ENCODE measurements around the gene CRMP1.

Gene CRMP1

GRCh38 chr4:5822619-5823018, 70.3 kb downstream of the CRMP1 start:
- CTCF ChIA-PET = interaction anchor here (0.7 to 1.5 kb wide), 2 partner anchors 10 to 157 kb away, joined by 3 to 7 read pairs; no protein-coding TSS in a partner anchor
- DNase-seq (ENCODE audit: extremely low spot score) = no peak
- POLR2A ChIA-PET = no interaction called here
- no peak for TF ChIP-seq ZNF384 (IDR thresholded peaks at IDR 0.05)
- TF ChIP-seq HDGF (IDR thresholded peaks at IDR 0.05; ENCODE audit: borderline replicate concordance) = no peak
- TF ChIP-seq FOXM1 (IDR thresholded peaks at IDR 0.05; ENCODE audit: borderline replicate concordance) = no peak
- TF ChIP-seq PKNOX1 (IDR thresholded peaks at IDR 0.05) = no peak
- no peak for TF ChIP-seq L3MBTL2 (conservative IDR thresholded peaks at IDR 0.05)
- no peak for TF ChIP-seq BHLHE40 (IDR thresholded peaks at IDR 0.05; ENCODE audit: borderline replicate concordance)

- TF ChIP-seq BHLHE40 (IDR thresholded peaks at IDR 0.05; ENCODE audit: borderline replicate concordance) (no peak), ZNF384 (IDR thresholded peaks at IDR 0.05) (no peak), FOXM1 (IDR thresholded peaks at IDR 0.05; ENCODE audit: borderline replicate concordance) (no peak), L3MBTL2 (conservative IDR thresholded peaks at IDR 0.05) (no peak), FOXK2 (IDR thresholded peaks at IDR 0.05) (no peak)
- DNase-seq (ENCODE audit: extremely low spot score) = peak; percentile 38
- ChIA-PET POLR2A (no interaction called here), CTCF (interaction anchor here (0.6 to 1.5 kb wide), 4 partner anchors 9 to 158 kb away, joined by 3 to 7 read pairs (median 3); no protein-coding TSS in a partner anchor)
These were observed 71.1 kb downstream of the CRMP1 start for GRCh38 chr4:5821665-5822358.

DNA sequence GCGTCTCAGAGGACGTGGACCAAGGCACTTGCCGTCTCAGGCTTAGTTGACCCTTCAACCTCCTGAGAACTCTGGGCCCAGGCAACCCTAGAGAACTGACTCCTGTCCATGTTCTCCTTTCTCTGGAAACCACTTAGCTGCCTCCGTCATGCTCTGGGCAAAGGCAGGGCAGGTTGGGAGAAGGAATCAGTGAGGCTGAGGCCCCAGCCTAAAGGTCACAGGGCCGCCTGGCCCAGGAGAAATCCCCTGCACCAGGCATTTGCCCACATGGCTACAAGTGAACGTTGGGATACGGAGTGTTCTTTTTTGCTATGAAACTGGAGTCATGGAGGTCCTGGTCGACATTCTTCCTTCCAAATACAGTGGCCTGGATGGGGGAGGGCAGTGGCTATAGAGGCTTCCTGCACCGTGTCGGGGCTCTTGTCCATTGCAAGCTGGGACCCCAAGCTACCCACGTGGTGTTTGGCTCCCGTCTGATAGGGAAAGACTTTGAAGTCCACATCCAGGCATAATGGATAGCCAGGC, 76.0 kb downstream of the CRMP1 start:
- ChIA-PET CTCF (no interaction called here), POLR2A (no interaction called here)
- TF ChIP-seq FOXA1 (IDR thresholded peaks at IDR 0.05) = no peak
- TF ChIP-seq LEF1 (IDR thresholded peaks at IDR 0.05; ENCODE audit: borderline replicate concordance) = no peak
- TF ChIP-seq SUZ12 (IDR thresholded peaks at IDR 0.05) = no peak
- no peak for TF ChIP-seq ARNT (IDR thresholded peaks at IDR 0.05)
- no peak for TF ChIP-seq FOXK2 (IDR thresholded peaks at IDR 0.05)
- TF ChIP-seq CTBP1 (IDR thresholded peaks at IDR 0.05; ENCODE audit: borderline replicate concordance) = no peak
- TF ChIP-seq BHLHE40 (IDR thresholded peaks at IDR 0.05; ENCODE audit: borderline replicate concordance) = no peak
- no peak for TF ChIP-seq TARDBP (IDR thresholded peaks at IDR 0.05)
- TF ChIP-seq ZNF384 (IDR thresholded peaks at IDR 0.05) = no peak
- TF ChIP-seq NFRKB (IDR thresholded peaks at IDR 0.05) = no peak

DNA sequence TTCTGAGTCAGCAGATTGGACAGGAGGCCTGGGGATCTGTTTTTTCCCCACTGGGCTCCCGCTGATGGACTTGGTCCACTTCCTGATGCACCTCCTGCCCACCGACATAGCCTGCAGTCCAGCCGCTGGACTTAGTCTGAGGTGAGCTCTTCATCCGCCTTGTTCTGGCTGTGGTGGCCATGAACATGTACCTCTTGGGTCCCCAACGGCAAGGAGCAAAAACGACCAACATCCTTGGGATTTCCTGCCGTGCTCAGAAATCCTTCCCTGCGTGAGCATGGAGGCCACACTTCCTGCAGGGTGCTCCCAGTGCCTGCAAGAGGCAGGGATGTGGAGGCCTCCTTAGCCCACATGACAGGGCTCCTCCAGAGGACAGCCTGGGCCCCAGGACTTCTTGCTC, 76.8 kb downstream of the CRMP1 start:
- TF ChIP-seq PKNOX1 (IDR thresholded peaks at IDR 0.05) (no peak), ZNF384 (IDR thresholded peaks at IDR 0.05) (no peak), ELF4 (IDR thresholded peaks at IDR 0.05) (no peak), CTBP1 (IDR thresholded peaks at IDR 0.05; ENCODE audit: borderline replicate concordance) (no peak), FOXA1 (IDR thresholded peaks at IDR 0.05) (no peak), ARNT (IDR thresholded peaks at IDR 0.05) (no peak), FOXK2 (IDR thresholded peaks at IDR 0.05) (no peak), L3MBTL2 (conservative IDR thresholded peaks at IDR 0.05) (no peak), TARDBP (IDR thresholded peaks at IDR 0.05) (no peak), LEF1 (IDR thresholded peaks at IDR 0.05; ENCODE audit: borderline replicate concordance) (no peak), SUZ12 (IDR thresholded peaks at IDR 0.05) (no peak), HDGF (IDR thresholded peaks at IDR 0.05; ENCODE audit: borderline replicate concordance) (no peak), FOXM1 (IDR thresholded peaks at IDR 0.05; ENCODE audit: borderline replicate concordance) (no peak), BHLHE40 (IDR thresholded peaks at IDR 0.05; ENCODE audit: borderline replicate concordance) (no peak), NFRKB (IDR thresholded peaks at IDR 0.05) (no peak), SP1 (IDR thresholded peaks at IDR 0.05) (no peak)
- ChIA-PET CTCF (no interaction called here), POLR2A (no interaction called here)
- no peak for DNase-seq (ENCODE audit: extremely low spot score)

More for the DNA sequence above, 76.0 kb downstream of the CRMP1 start:
- DNase-seq (ENCODE audit: extremely low spot score) = no peak

GRCh38 chr4:5815641-5816040, 77.2 kb downstream of the CRMP1 start:
- DNase-seq (ENCODE audit: extremely low spot score) = no peak
- POLR2A ChIA-PET = no interaction called here
- CTCF ChIA-PET = no interaction called here
- TF ChIP-seq SUZ12 (IDR thresholded peaks at IDR 0.05) (no peak), ELF4 (IDR thresholded peaks at IDR 0.05) (no peak), ZNF384 (IDR thresholded peaks at IDR 0.05) (no peak)

DNA sequence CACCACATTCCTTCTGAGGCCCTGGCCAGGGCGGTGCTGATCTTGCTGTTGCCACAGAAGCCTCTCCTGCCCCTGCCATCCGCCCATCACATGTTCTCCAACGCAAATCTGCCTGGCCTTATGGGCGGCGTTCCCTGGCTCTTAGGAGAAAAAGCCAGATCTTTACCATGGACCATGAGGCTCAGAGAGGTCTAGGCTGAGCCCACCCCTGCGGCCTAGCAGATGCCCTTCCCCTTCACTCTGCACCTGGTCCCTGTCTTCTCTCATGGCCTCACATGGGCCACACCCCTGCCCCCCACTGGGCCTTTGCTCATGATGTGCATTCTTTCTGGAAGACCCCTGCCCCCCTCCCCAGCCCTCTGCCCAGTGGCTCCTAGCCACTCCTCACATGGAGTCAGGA, 78.5 kb downstream of the CRMP1 start:
- no peak for DNase-seq (ENCODE audit: extremely low spot score)
- TF ChIP-seq ELF4 (IDR thresholded peaks at IDR 0.05) = no peak
- no peak for TF ChIP-seq SP1 (IDR thresholded peaks at IDR 0.05)
- no peak for TF ChIP-seq CTBP1 (IDR thresholded peaks at IDR 0.05; ENCODE audit: borderline replicate concordance)
- no peak for TF ChIP-seq HDGF (IDR thresholded peaks at IDR 0.05; ENCODE audit: borderline replicate concordance)
- TF ChIP-seq SUZ12 (IDR thresholded peaks at IDR 0.05) = no peak
- TF ChIP-seq LEF1 (IDR thresholded peaks at IDR 0.05; ENCODE audit: borderline replicate concordance) = no peak
- no peak for TF ChIP-seq BHLHE40 (IDR thresholded peaks at IDR 0.05; ENCODE audit: borderline replicate concordance)
- TF ChIP-seq NFRKB (IDR thresholded peaks at IDR 0.05) = no peak
- TF ChIP-seq PKNOX1 (IDR thresholded peaks at IDR 0.05) = no peak
- TF ChIP-seq L3MBTL2 (conservative IDR thresholded peaks at IDR 0.05) = no peak
- no peak for TF ChIP-seq ARNT (IDR thresholded peaks at IDR 0.05)
- TF ChIP-seq FOXM1 (IDR thresholded peaks at IDR 0.05; ENCODE audit: borderline replicate concordance) = no peak
- TF ChIP-seq FOXK2 (IDR thresholded peaks at IDR 0.05) = no peak
- no peak for TF ChIP-seq FOXA1 (IDR thresholded peaks at IDR 0.05)
- TF ChIP-seq ZNF384 (IDR thresholded peaks at IDR 0.05) = no peak
- POLR2A ChIA-PET = no interaction called here
- CTCF ChIA-PET = no interaction called here

Data from HEK293T (cell line).